Calu3 (cell line): ENCODE data around the gene RANBP3. TPM values are rescaled to one million over a fixed set of nuclear protein-coding genes. Genes with fewer than 3 reads are reported as not detected.

Experiments
- BruUV-seq: library from RNA; stranded (reverse); fragments of 400-500 nt; replicated peaks from 2 replicates; lab custom pipeline; 2021; lab: Mats Ljungman, UMichigan
- CTCF ChIA-PET: fragments of 300-600 bp; sonication (Branson Sonifier 250); formaldehyde crosslinking; loops from one replicate; lab custom pipeline; 2022; ENCODE audit warnings: antibody characterized with exemption; lab: Charles Lee
- DNase-seq: peaks from one replicate; pipeline ENCODE4 v3.0.0; 2022
- H3K27ac Mint-ChIP-seq: one replicate; pipeline ENCODE4 v1.8.0; 2022; ENCODE audit warnings: mixed read lengths; ENCODE audit not compliant: unreplicated experiment
- H3K27me3 Mint-ChIP-seq: one replicate; pipeline ENCODE4 v1.8.0; 2022; ENCODE audit warnings: mixed read lengths; ENCODE audit not compliant: unreplicated experiment
- H3K36me3 Mint-ChIP-seq: one replicate; pipeline ENCODE4 v1.8.0; 2022; ENCODE audit warnings: mild to moderate bottlenecking, moderate library complexity, mixed read lengths; ENCODE audit not compliant: insufficient read depth, unreplicated experiment
- H3K4me1 Mint-ChIP-seq: one replicate; pipeline ENCODE4 v1.8.0; 2022; ENCODE audit warnings: mild to moderate bottlenecking, low read depth, mixed read lengths; ENCODE audit not compliant: unreplicated experiment
- H3K4me3 Mint-ChIP-seq: one replicate; pipeline ENCODE4 v1.8.0; 2022; ENCODE audit warnings: mild to moderate bottlenecking, low read depth, moderate library complexity, mixed read lengths; ENCODE audit not compliant: unreplicated experiment
- H3K9me3 Mint-ChIP-seq: one replicate; pipeline ENCODE4 v1.8.0; 2022; ENCODE audit warnings: low read depth, mixed read lengths; ENCODE audit not compliant: unreplicated experiment
- intact Hi-C: fragments of 100-400 bp; cut with micrococcal nuclease; formaldehyde crosslinking; loops from one replicate; pipeline ENCODE4 v1.10.0; 2022; ENCODE audit not compliant: unreplicated experiment
- total RNA-seq: library from RNA; stranded (reverse); gene quantifications from 2 replicates; pipeline ENCODE4 v1.2.3, GENCODE V29; 2022
- TF ChIP-seq, protein P1 (sequence below): fragments of 200-600 bp; IDR thresholded peaks from one replicate; pipeline ENCODE4 v1.8.0; 2022; ENCODE audit warnings: antibody characterized with exemption; ENCODE audit not compliant: unreplicated experiment

Gene RANBP3
- total RNA-seq, 1 experiment from 2014 or later, result 58.4 TPM

DNA sequence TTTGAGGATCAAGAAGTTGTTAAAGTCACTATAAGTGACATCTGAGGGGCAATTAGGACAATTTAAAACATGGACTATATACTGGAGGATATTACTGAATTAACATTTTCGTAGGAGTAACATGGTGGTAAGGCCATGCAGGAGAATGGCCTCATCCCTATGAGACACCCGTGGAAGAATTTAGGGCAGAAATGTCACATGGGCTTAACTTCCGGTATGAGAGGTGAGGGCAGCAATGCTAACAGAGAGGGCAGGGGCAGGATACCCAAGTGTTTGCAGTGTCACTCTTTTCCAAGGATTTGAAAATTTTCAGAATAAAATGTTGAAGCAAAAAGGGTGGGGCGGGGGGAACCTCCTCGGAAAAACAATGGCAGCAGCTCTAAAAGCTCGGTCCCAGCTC lies 23.6 kb downstream of the RANBP3 start:
- H3K4me3 Mint-ChIP-seq, result no peak overlapping the region

DNA sequence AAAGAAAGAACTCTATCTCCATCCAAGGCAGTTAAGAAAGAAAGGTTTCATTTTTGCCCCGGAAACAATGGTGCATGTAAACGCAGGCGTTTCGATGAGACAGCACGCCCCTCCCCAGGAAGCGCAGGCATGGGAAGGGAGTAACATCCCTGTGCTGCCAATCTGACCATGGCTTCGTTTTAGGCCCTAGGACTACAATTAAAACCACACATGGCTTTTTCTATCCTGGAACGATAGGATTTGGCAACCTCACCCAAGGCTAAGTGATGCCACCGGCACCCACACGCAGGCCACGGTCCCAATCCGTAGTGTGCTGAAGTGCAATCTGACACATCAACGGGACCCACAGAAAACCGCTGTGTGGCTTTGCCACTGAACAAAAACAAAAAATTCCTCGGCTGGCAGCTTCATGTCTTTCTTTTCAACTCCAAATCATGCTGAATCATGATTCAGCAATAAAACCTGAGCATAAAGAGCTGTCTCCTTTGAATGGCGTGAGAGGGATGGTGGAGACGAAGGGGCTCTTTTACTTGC lies 24.2 kb downstream of the RANBP3 start:
- Mint-ChIP-seq H3K27me3 (no peaks in the 10 kb centered on the region), H3K4me3 (no peak overlapping the region), H3K36me3 (peaks cover 18% of the 10 kb centered on the region), H3K9me3 (no peaks in the 10 kb centered on the region), H3K4me1 (peaks cover 15% of the 10 kb centered on the region), H3K27ac (no peak overlapping the region)
- BruUV-seq, result no TSS peak
- DNase-seq, result no peak
- TF ChIP-seq, protein P1, sequence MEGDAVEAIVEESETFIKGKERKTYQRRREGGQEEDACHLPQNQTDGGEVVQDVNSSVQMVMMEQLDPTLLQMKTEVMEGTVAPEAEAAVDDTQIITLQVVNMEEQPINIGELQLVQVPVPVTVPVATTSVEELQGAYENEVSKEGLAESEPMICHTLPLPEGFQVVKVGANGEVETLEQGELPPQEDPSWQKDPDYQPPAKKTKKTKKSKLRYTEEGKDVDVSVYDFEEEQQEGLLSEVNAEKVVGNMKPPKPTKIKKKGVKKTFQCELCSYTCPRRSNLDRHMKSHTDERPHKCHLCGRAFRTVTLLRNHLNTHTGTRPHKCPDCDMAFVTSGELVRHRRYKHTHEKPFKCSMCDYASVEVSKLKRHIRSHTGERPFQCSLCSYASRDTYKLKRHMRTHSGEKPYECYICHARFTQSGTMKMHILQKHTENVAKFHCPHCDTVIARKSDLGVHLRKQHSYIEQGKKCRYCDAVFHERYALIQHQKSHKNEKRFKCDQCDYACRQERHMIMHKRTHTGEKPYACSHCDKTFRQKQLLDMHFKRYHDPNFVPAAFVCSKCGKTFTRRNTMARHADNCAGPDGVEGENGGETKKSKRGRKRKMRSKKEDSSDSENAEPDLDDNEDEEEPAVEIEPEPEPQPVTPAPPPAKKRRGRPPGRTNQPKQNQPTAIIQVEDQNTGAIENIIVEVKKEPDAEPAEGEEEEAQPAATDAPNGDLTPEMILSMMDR, result no peak
- intact Hi-C loops, result no loop called here
- CTCF ChIA-PET, result no interaction called here

More for the DNA sequence above, 23.6 kb downstream of the RANBP3 start:
- CTCF ChIA-PET, result interaction anchor here (1.5 kb wide), 1 partner anchor 50 kb away, joined by 3 read pairs; the partner anchor contains the start of gene VMAC
- H3K4me1 Mint-ChIP-seq, result peaks cover 15% of the 10 kb centered on the region
- H3K27me3 Mint-ChIP-seq, result no peaks in the 10 kb centered on the region
- no TSS peak for BruUV-seq
- no peaks in the 10 kb centered on the region for H3K9me3 Mint-ChIP-seq
- TF ChIP-seq, protein P1, result no peak
- DNase-seq, result no peak
- intact Hi-C loops, result no loop called here
- peaks cover 18% of the 10 kb centered on the region for H3K36me3 Mint-ChIP-seq
- no peak overlapping the region for H3K27ac Mint-ChIP-seq

DNA sequence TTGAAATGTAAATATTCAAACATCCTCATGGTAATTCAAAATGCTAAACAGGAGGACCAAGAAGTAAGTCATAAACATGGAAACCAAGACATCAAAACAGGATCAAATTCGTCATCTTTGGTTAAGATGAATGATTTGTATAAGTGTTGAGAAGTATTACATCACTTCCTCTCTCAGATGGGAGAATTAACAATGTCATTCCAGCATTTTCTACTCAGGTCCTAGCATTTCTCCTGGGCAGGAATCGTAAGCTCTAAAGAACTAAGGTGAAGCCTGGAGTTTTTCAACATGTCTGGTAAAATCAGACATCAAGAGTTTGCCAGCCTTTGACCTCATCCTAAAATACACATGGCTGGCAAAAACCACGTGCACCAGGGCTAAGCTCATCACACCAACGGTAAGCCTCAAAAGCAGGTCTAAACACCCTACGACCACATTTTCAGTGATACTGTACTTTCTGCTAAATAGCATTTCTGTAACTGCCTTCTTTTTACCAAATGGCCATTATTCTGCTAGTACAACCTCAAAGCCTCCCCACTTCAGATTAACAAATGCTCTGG lies 24.8 kb downstream of the RANBP3 start:
- no peak overlapping the region for H3K4me3 Mint-ChIP-seq

DNA sequence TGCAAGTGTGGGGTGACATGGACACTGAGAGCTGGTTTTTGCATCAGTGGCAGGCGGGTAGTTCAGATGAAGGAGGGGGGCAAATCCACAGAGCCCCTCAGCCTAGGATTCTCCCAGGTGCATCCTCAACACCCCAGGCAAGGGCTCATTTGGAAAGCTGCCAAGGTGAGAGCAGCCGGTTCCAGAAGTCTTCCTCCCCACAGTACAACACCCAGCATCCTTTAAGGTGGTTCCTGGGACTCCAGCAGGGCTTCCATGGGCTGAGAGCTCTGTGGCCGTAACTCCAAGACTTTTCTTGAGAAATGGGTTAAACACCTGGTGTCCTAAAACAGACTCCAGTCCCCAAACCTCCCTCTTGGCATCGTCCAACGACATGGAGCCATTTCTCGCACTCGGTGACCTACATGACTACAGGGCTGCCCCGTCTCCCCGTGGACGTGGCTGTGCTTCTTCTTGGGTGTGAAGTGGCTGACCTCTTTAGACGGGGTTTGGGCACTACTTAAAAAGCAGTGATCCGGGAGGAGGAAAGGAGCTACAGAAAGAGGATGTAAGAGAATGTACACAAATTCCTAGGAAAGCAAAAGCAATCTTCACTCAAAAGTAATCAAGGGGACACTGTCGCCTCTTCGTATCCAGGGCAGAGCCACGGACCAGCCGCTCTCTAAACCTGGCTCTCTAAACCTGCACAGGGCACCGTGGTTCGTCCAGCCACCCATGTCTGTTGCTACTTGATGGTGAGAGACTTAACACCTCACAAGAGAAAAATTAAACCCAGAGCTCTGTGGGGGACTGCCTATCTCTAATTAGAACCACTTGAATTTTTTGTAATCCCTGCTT lies 25.5 kb downstream of the RANBP3 start:
- intact Hi-C loops, result no loop called here
- Mint-ChIP-seq H3K9me3 (no peaks in the 10 kb centered on the region), H3K4me1 (peaks cover 7% of the 10 kb centered on the region), H3K4me3 (no peak overlapping the region), H3K36me3 (peaks cover 12% of the 10 kb centered on the region), H3K27me3 (no peaks in the 10 kb centered on the region), H3K27ac (no peak overlapping the region)
- DNase-seq, result no peak
- CTCF ChIA-PET, result no interaction called here
- TF ChIP-seq, protein P1, result no peak
- BruUV-seq, result no TSS peak

More for the DNA sequence above, 24.8 kb downstream of the RANBP3 start:
- Mint-ChIP-seq H3K27me3 (no peaks in the 10 kb centered on the region), H3K4me1 (peaks cover 13% of the 10 kb centered on the region), H3K36me3 (peaks cover 16% of the 10 kb centered on the region), H3K9me3 (no peaks in the 10 kb centered on the region), H3K27ac (no peak overlapping the region)
- no TSS peak for BruUV-seq
- DNase-seq, result no peak
- TF ChIP-seq, protein P1, result no peak
- intact Hi-C loops, result no loop called here
- CTCF ChIA-PET, result no interaction called here
